TTC549 (cell line): ENCODE data around the gene CEPT1.

Source experiments
- FAIRE-seq: peaks from 2 replicates; lab custom pipeline; 2012; peaks lifted over from hg19 to GRCh38; lab: Jason Lieb, UNC

Gene CEPT1

GRCh38 chr1:111147948-111148347 is 7.9 kb downstream of the CEPT1 start:
- no peak for FAIRE-seq

GRCh38 chr1:111148376-111148881 is 8.4 kb downstream of the CEPT1 start:
- FAIRE-seq = no peak

- FAIRE-seq = no peak
These were observed 11.8 kb downstream of the CEPT1 start for GRCh38 chr1:111151838-111152237.

GRCh38 chr1:111154021-111154999 is 14.3 kb downstream of the CEPT1 start:
- FAIRE-seq = no peak

- FAIRE-seq = no peak
These were observed 17.4 kb downstream of the CEPT1 start for GRCh38 chr1:111157431-111157830.

GRCh38 chr1:111161843-111162487 is 21.9 kb downstream of the CEPT1 start:
- FAIRE-seq = no peak

GRCh38 chr1:111162488-111162880 is 22.5 kb downstream of the CEPT1 start:
- no peak for FAIRE-seq

- FAIRE-seq = no peak
These were observed 23.3 kb downstream of the CEPT1 start for GRCh38 chr1:111163363-111163762.

GRCh38 chr1:111164151-111164550 is 24.1 kb downstream of the CEPT1 start:
- FAIRE-seq = no peak

- FAIRE-seq = no peak
These were observed 32.4 kb downstream of the CEPT1 start for GRCh38 chr1:111172463-111172862.

GRCh38 chr1:111174070-111174469 is 34.0 kb downstream of the CEPT1 start:
- no peak for FAIRE-seq

GRCh38 chr1:111175349-111175748 is 35.3 kb downstream of the CEPT1 start:
- no peak for FAIRE-seq

GRCh38 chr1:111176678-111177077 is 36.7 kb downstream of the CEPT1 start:
- no peak for FAIRE-seq

- no peak for FAIRE-seq
These were observed 40.0 kb downstream of the CEPT1 start for GRCh38 chr1:111179968-111180533.

GRCh38 chr1:111182052-111182451 is 42.0 kb downstream of the CEPT1 start:
- FAIRE-seq = no peak

- FAIRE-seq = no peak
These were observed 43.5 kb downstream of the CEPT1 start for GRCh38 chr1:111183308-111184069.

GRCh38 chr1:111184663-111185062 is 44.6 kb downstream of the CEPT1 start:
- no peak for FAIRE-seq

GRCh38 chr1:111190931-111191451 is 51.0 kb downstream of the CEPT1 start:
- no peak for FAIRE-seq

GRCh38 chr1:111191496-111191895 is 51.5 kb downstream of the CEPT1 start:
- FAIRE-seq = no peak

- FAIRE-seq = no peak
These were observed 52.1 kb downstream of the CEPT1 start for GRCh38 chr1:111192074-111192473.

GRCh38 chr1:111192658-111193519 is 52.9 kb downstream of the CEPT1 start:
- no peak for FAIRE-seq
